Fibroblast of skin of right biceps (primary cell): Measurements from ENCODE around the gene DGUOK.
"Not testable (repeated sequence)": the region's sequence is repeated elsewhere in the genome, so short reads cannot be mapped to it uniquely, and the experiment has no call there.

Experiments
- DNase-seq: peaks from one replicate; pipeline ENCODE4 v3.0.0-alpha.2; 2013

The DGUOK gene

GRCh38 chr2:73921581-73921980 lies 5.1 kb upstream of the DGUOK start:
- DNase-seq: no peak

- DNase-seq: no peak
Measured at GRCh38 chr2:73922681-73923080, 4.0 kb upstream of the DGUOK start.

GRCh38 chr2:73925033-73925704 lies 1.5 kb upstream of the DGUOK start:
- no peak for DNase-seq

- DNase-seq: no peak
Measured at GRCh38 chr2:73925853-73926492, 707 bp upstream of the DGUOK start.

- DNase-seq: no peak
Measured at GRCh38 chr2:73927344-73927743, 664 bp downstream of the DGUOK start.

GRCh38 chr2:73928963-73929347 lies 2.3 kb downstream of the DGUOK start:
- DNase-seq: no peak

- DNase-seq: no peak
Measured at GRCh38 chr2:73930386-73930785, 3.7 kb downstream of the DGUOK start.

GRCh38 chr2:73931531-73932500 lies 5.1 kb downstream of the DGUOK start:
- DNase-seq: peak; percentile 48

- DNase-seq: no peak
Measured at GRCh38 chr2:73933194-73933593, 6.5 kb downstream of the DGUOK start.

- no peak for DNase-seq
Measured at GRCh38 chr2:73935641-73936040, 9.0 kb downstream of the DGUOK start.

- peak; percentile 36 for DNase-seq
Measured at GRCh38 chr2:73937103-73937885, 10.6 kb downstream of the DGUOK start.

- DNase-seq: no peak
Measured at GRCh38 chr2:73937899-73938298, 11.2 kb downstream of the DGUOK start.

GRCh38 chr2:73938718-73939352 lies 12.2 kb downstream of the DGUOK start:
- DNase-seq: peak; percentile 86

- peak; percentile 40 for DNase-seq
Measured at GRCh38 chr2:73939419-73939818, 12.7 kb downstream of the DGUOK start.

GRCh38 chr2:73940066-73940465 lies 13.4 kb downstream of the DGUOK start:
- not testable (repeated sequence) for DNase-seq

GRCh38 chr2:73942664-73943063 lies 16.0 kb downstream of the DGUOK start:
- DNase-seq: no peak

GRCh38 chr2:73944714-73945113 lies 18.0 kb downstream of the DGUOK start:
- no peak for DNase-seq

- DNase-seq: no peak
Measured at GRCh38 chr2:73946215-73946614, 19.5 kb downstream of the DGUOK start.

GRCh38 chr2:73946666-73947065 lies 20.0 kb downstream of the DGUOK start:
- no peak for DNase-seq

- no peak for DNase-seq
Measured at GRCh38 chr2:73947412-73948018, 20.8 kb downstream of the DGUOK start.

GRCh38 chr2:73949802-73950201 lies 23.1 kb downstream of the DGUOK start:
- no peak for DNase-seq
